NB4 (cell line): ENCODE data around the gene TRIM37.

Experiments used
- MYC ChIP-seq: IDR thresholded peaks from 2 replicates; pipeline ENCODE4 v1.6.1; 2011; ENCODE audit warnings: low read depth, low read length
- POLR2A ChIP-seq: IDR thresholded peaks from 2 replicates; pipeline ENCODE4 v1.6.1; 2011; ENCODE audit warnings: mild to moderate bottlenecking; ENCODE audit not compliant: insufficient read length; ENCODE audit errors: extremely low read depth
- TF ChIP-seq, protein P1 (sequence below): IDR thresholded peaks from one replicate; pipeline ENCODE4 v1.5.1; 2012; ENCODE audit warnings: low read depth, low read length
- TF ChIP-seq, protein P2 (sequence below): IDR thresholded peaks from 2 replicates; pipeline ENCODE4 v1.6.1; 2011; ENCODE audit warnings: low read depth, low read length

DNA sequence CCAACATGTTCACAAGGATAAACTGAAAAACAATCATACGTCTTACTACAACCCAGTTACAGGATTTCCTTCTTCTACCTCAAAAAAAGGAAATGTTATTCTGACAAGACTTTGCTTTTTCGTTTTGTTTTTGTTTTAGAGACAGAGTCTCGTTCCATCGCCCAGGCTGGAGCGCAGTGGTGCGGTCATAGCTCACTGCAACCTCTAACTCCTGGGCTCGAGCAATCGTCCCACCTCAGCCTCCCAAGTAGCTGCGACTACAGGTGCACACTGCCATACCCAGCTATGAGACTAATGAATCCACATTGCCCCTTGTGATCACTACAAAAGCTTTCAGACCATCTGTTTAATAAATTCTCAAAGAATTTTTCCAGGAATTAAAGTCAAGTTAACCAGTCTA, 8.8 kb upstream of the TRIM37 start:
- TF ChIP-seq, protein P1, sequence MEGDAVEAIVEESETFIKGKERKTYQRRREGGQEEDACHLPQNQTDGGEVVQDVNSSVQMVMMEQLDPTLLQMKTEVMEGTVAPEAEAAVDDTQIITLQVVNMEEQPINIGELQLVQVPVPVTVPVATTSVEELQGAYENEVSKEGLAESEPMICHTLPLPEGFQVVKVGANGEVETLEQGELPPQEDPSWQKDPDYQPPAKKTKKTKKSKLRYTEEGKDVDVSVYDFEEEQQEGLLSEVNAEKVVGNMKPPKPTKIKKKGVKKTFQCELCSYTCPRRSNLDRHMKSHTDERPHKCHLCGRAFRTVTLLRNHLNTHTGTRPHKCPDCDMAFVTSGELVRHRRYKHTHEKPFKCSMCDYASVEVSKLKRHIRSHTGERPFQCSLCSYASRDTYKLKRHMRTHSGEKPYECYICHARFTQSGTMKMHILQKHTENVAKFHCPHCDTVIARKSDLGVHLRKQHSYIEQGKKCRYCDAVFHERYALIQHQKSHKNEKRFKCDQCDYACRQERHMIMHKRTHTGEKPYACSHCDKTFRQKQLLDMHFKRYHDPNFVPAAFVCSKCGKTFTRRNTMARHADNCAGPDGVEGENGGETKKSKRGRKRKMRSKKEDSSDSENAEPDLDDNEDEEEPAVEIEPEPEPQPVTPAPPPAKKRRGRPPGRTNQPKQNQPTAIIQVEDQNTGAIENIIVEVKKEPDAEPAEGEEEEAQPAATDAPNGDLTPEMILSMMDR = no peak
- no peak for TF ChIP-seq POLR2A
- TF ChIP-seq, protein P2, sequence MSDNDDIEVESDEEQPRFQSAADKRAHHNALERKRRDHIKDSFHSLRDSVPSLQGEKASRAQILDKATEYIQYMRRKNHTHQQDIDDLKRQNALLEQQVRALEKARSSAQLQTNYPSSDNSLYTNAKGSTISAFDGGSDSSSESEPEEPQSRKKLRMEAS = no peak
- TF ChIP-seq MYC = no peak
